K562 (cell line): ENCODE results near the gene FTSJ3. TPM values are rescaled to one million over a fixed set of nuclear protein-coding genes. Genes with fewer than 3 reads are reported as not detected.

Experiments used
- ATAC-seq: fragments of 200-7000 bp; cut with Tn5 transposase; 3 replicates; pipeline ENCODE4 v1.9.1; 2020; ENCODE audit warnings: moderate library complexity
- BruUV-seq: library from RNA; stranded (reverse); fragments of 400-500 nt; replicated peaks from 2 replicates; lab custom pipeline; 2021; lab: Mats Ljungman, UMichigan
- CTCF ChIA-PET: fragments of 300-600 bp; formaldehyde crosslinking; extraction: SDS; loops from one replicate; lab custom pipeline; 2021; ENCODE audit warnings: low intra/inter-chr PET ratio; lab: Yijun Ruan, JAX
- POLR2A ChIA-PET: fragments of 300-600, 350-650 bp; sonication (Branson Sonifier 250); formaldehyde crosslinking; extraction: SDS; loops from one replicate; lab custom pipeline; 2021; ENCODE audit warnings: antibody characterized with exemption, inconsistent platforms; lab: Yijun Ruan, JAX
- DNase-seq, 4 experiments: peaks; one replicate each; pipeline versions ENCODE4 v3.0.0 to v3.0.0-alpha.2; 2011 to 2018; ENCODE audit warnings: low spot score in 3 of 4, mixed read lengths in 3 of 4; ENCODE audit errors: extremely low read depth in 1 of 4
- FAIRE-seq: peaks from 2 replicates; lab custom pipeline; 2011; peaks lifted over from hg19 to GRCh38; lab: Jason Lieb, UNC
- H2AFZ ChIP-seq: 2 replicates; pipeline ENCODE4 v1.6.0; 2011; ENCODE audit warnings: low read depth, low read length, control low read depth, inconsistent platforms
- H3K27ac ChIP-seq: fragments of 200-600 bp; 3 replicates; pipeline ENCODE4 v1.8.0; 2011; ENCODE audit warnings: low read depth, mild to moderate bottlenecking, control low read depth, inconsistent platforms, low read length, moderate library complexity, mixed read lengths; ENCODE audit errors: extremely low read depth
- H3K27me3 ChIP-seq, 2 experiments: fragments of 300-600 bp in 1 of 2; 2 replicates in 1 of 2; 3 replicates in 1 of 2; pipeline versions ENCODE4 v1.6.0 to v1.8.0; 2011; ENCODE audit warnings: inconsistent platforms in 2 of 2, low read length in 2 of 2, mild to moderate bottlenecking in 1 of 2, mixed read lengths in 1 of 2, moderate library complexity in 1 of 2; ENCODE audit not compliant: control insufficient read depth in 2 of 2, insufficient read depth in 2 of 2
- H3K36me3 ChIP-seq: fragments of 300-600 bp; 3 replicates; pipeline ENCODE4 v1.8.0; 2011; ENCODE audit warnings: mild to moderate bottlenecking, low read length, inconsistent platforms; ENCODE audit not compliant: control insufficient read depth, insufficient read depth
- H3K4me1 ChIP-seq, 2 experiments: fragments of 200-600 bp in 1 of 2; replicated peaks in 1 of 2; 2 replicates in 1 of 2; 3 replicates in 1 of 2; pipeline versions ENCODE4 v1.5.1 to v1.8.0; 2011; ENCODE audit warnings: inconsistent platforms in 2 of 2, low read length in 2 of 2, mild to moderate bottlenecking in 1 of 2, mixed read lengths in 1 of 2, moderate library complexity in 1 of 2; ENCODE audit not compliant: control insufficient read depth in 2 of 2, insufficient read depth in 2 of 2
- H3K4me2 ChIP-seq: 2 replicates; pipeline ENCODE4 v1.6.1; 2011; ENCODE audit warnings: low read length, control low read depth, inconsistent platforms, mixed read lengths; ENCODE audit not compliant: insufficient read depth
- H3K4me3 ChIP-seq: fragments of 200-600 bp; sonication (generic), shearing (Covaris generic); 2 replicates; pipeline ENCODE4 v1.5.1; 2016; ENCODE audit warnings: control low read depth, inconsistent platforms
- H3K79me2 ChIP-seq: fragments of 200-600 bp; 3 replicates; pipeline ENCODE4 v1.8.0; 2011; ENCODE audit warnings: low read length, inconsistent platforms; ENCODE audit not compliant: control insufficient read depth, insufficient read depth
- H3K9ac ChIP-seq, 2 experiments: 2 replicates each; pipeline versions ENCODE4 v1.6.0 to v1.6.1; 2011; ENCODE audit warnings: low read depth in 2 of 2, low read length in 2 of 2, control low read depth in 1 of 2, inconsistent platforms in 1 of 2, mild to moderate bottlenecking in 1 of 2, mixed read lengths in 1 of 2; ENCODE audit not compliant: insufficient read depth in 1 of 2
- H3K9me1 ChIP-seq: one replicate; pipeline ENCODE4 v1.6.0; 2011; ENCODE audit warnings: inconsistent platforms, mild to moderate bottlenecking, low read length, moderate library complexity; ENCODE audit not compliant: control insufficient read depth, insufficient read depth
- H3K9me3 ChIP-seq: replicated peaks from 2 replicates; pipeline ENCODE4 v1.5.1; 2011; ENCODE audit warnings: low read depth, low read length, inconsistent platforms; ENCODE audit not compliant: control insufficient read depth, insufficient read depth
- H4K20me1 ChIP-seq: replicated peaks from 2 replicates; pipeline ENCODE4 v1.6.1; 2011; ENCODE audit warnings: low read length, inconsistent platforms, mixed read lengths; ENCODE audit not compliant: control insufficient read depth, insufficient read depth
- EHMT2 ChIP-seq: fragments of 450-650 bp; IDR thresholded peaks from 2 replicates; pipeline ENCODE4 v1.6.1; 2018; ENCODE audit warnings: antibody characterized with exemption
- MCM2 ChIP-seq: fragments of 450-650 bp; IDR thresholded peaks from 2 replicates; pipeline ENCODE4 v1.6.1; 2017; ENCODE audit warnings: low read depth, mild to moderate bottlenecking
- NELFE ChIP-seq: IDR thresholded peaks from 2 replicates; pipeline ENCODE4 v1.6.1; 2011; ENCODE audit warnings: mild to moderate bottlenecking; ENCODE audit not compliant: insufficient read depth, insufficient read length
- NEUROD1 ChIP-seq: fragments of 150-350 bp; IDR thresholded peaks from 2 replicates; pipeline ENCODE4 v1.6.1; 2014; ENCODE audit warnings: borderline replicate concordance, low read length, low read depth; ENCODE audit not compliant: partially characterized antibody
- NONO ChIP-seq, 2 experiments: fragments of 200-400 bp in 1 of 2; fragments of 450-650 bp in 1 of 2; formaldehyde crosslinking in 1 of 2; IDR thresholded peaks; 2 replicates each; pipeline ENCODE4 v1.6.1; 2017; ENCODE audit warnings: low read depth in 2 of 2, mild to moderate bottlenecking in 2 of 2, moderate library complexity in 2 of 2, low read length in 1 of 2
- TEAD1 ChIP-seq, 2 experiments: fragments of 450-650 bp in 1 of 2; sonication (generic) in 1 of 2; formaldehyde crosslinking; IDR thresholded peaks; 2 replicates each; pipeline versions ENCODE4 v1.4.0 to v1.8.0; 2020 to 2022; ENCODE audit warnings: mild to moderate bottlenecking in 2 of 2, missing genetic modification reagents in 1 of 2
- ZNF766 ChIP-seq: fragments of 200-800 bp; sonication (Bioruptor generic); conservative IDR thresholded peaks from 2 replicates; pipeline ENCODE4 v1.6.1; 2016; ENCODE audit warnings: missing genetic modification characterization, missing compliant biosample characterization
- WGBS: fragments of 100-300 bp; shearing (Covaris generic); methylation state at CpG from one replicate; pipeline ENCODE4 v1.1.6; 2016; ENCODE audit warnings: low coverage, mixed read lengths; ENCODE audit not compliant: insufficient coverage; ENCODE audit errors: missing lambda C conversion rate; 5-methylcytosine and 5-hydroxymethylcytosine counted together
- in situ Hi-C: fragments of 300-500 bp; cut with MboI; formaldehyde crosslinking; loops from 4 replicates; pipeline ENCODE4 v1.15.0; 2018; ENCODE audit warnings: inconsistent platforms, mixed read lengths
- intact Hi-C: fragments of 100-400 bp; cut with micrococcal nuclease; formaldehyde crosslinking; loops from 2 replicates; pipeline ENCODE4 v1.14.2; 2022
- polyA plus RNA-seq, 8 experiments: library from polyadenylated mRNA; depleted of rRNA in 4 of 8; stranded (reverse) in 5 of 8; unstranded in 3 of 8; fragments of >200 nt; fragmentation: Nextera tagmentation in 2 of 8; fragmentation: Illumina TruSeq in 1 of 8; extraction: Ambion mirVana in 2 of 8; extraction: Trizol in 1 of 8; gene quantifications; 2 replicates each; pipeline versions ENCODE4 v1.2.1 to v1.2.3, GENCODE V29; 2011 to 2014; ENCODE audit warnings: inconsistent platforms in 1 of 8, missing spikeins in 1 of 8
- total RNA-seq, 7 experiments: library from RNA; depleted of rRNA in 6 of 7; stranded (reverse); fragments of >200 nt in 6 of 7; fragmentation: Illumina TruSeq in 2 of 7; extraction: Trizol in 2 of 7; gene quantifications; 2 replicates each; pipeline versions ENCODE4 v1.2.1 to v1.2.3, GENCODE V29; 2011 to 2021; ENCODE audit warnings: low replicate concordance in 1 of 7
- TF ChIP-seq, protein P1 (sequence below): fragments of 450-650 bp; IDR thresholded peaks from 2 replicates; pipeline ENCODE4 v1.6.1; 2016; ENCODE audit warnings: mild to moderate bottlenecking, moderate library complexity
- TF ChIP-seq, protein P2 (sequence below), 2 experiments: IDR thresholded peaks; 2 replicates each; pipeline ENCODE4 v1.6.1; 2011; ENCODE audit warnings: borderline replicate concordance in 1 of 2, control low read depth in 1 of 2, low read depth in 1 of 2, low read length in 1 of 2, mild to moderate bottlenecking in 1 of 2, mixed read lengths in 1 of 2, moderate library complexity in 1 of 2; ENCODE audit not compliant: insufficient read depth in 1 of 2, insufficient read length in 1 of 2, poor library complexity in 1 of 2, severe bottlenecking in 1 of 2; ENCODE audit errors: extremely low read depth in 1 of 2

Gene FTSJ3
- total and polyA plus RNA-seq, 9 of the 15 experiments (the other 6 are each of a cell fraction or from before 2014, with no cell fraction given): 18.0 to 65.6 (median 52.4) TPM

DNA sequence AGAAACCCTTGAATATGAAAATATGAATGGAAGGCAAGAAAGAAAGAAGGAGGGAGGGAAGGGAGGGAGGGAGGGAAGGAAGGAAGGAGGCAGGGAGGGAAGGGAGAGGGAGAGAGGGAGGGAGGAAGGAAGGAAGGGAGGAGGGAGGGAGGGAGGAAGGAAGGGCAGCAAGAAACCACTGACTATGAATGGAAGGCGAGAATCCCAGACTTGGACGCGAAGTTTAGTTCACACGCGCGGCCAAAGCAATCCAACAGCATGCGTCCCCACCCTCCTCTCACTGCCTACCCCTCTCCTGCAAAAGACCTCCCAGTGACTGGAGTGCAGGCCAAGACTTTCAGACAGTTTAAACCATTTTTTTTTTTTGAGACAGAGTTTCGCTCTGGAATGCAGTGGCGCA, 22.9 kb upstream of the FTSJ3 start:
- Histone ChIP-seq H2AFZ (peak overlapping the region; percentile 47), H4K20me1 (no peaks in the 10 kb centered on the region), H3K4me3 (peak overlapping the region; percentile 40), H3K4me1 (peaks cover 18 to 26% of the 10 kb centered on the region in 2 experiments; a peak in 4 of 5 replicates), H3K4me2 (peak overlapping the region; percentile 83), H3K79me2 (peaks cover 30% of the 10 kb centered on the region), H3K9me3 (peaks cover 2% of the 10 kb centered on the region; the same call in 1 of the 2 replicates), H3K9me1 (no peaks in the 10 kb centered on the region), H3K27ac (peak overlapping the region; percentile 57; the same call in 2 of the 3 replicates), H3K9ac (peak overlapping the region; percentile 45 to 81; a peak in 2 of 4 replicates), H3K36me3 (peaks cover 13% of the 10 kb centered on the region; the same call in 1 of the 3 replicates), H3K27me3 (no peaks in the 10 kb centered on the region)
- DNase-seq (peak in 1 of 4 experiments; percentile 42), ATAC-seq (no peak), FAIRE-seq (no peak)
- 34% methylated on average over 8 of the region's 9 CpGs for WGBS
- BruUV-seq: no TSS peak
- intact Hi-C loops: no loop called here
- POLR2A ChIA-PET: interaction anchor here (0.6 to 1.4 kb wide), 2 partner anchors 19 to 545 kb away, joined by 3 to 5 read pairs; no protein-coding TSS in a partner anchor
- CTCF ChIA-PET: no interaction called here
- in situ Hi-C loops: no loop called here
- TF ChIP-seq, protein P1, sequence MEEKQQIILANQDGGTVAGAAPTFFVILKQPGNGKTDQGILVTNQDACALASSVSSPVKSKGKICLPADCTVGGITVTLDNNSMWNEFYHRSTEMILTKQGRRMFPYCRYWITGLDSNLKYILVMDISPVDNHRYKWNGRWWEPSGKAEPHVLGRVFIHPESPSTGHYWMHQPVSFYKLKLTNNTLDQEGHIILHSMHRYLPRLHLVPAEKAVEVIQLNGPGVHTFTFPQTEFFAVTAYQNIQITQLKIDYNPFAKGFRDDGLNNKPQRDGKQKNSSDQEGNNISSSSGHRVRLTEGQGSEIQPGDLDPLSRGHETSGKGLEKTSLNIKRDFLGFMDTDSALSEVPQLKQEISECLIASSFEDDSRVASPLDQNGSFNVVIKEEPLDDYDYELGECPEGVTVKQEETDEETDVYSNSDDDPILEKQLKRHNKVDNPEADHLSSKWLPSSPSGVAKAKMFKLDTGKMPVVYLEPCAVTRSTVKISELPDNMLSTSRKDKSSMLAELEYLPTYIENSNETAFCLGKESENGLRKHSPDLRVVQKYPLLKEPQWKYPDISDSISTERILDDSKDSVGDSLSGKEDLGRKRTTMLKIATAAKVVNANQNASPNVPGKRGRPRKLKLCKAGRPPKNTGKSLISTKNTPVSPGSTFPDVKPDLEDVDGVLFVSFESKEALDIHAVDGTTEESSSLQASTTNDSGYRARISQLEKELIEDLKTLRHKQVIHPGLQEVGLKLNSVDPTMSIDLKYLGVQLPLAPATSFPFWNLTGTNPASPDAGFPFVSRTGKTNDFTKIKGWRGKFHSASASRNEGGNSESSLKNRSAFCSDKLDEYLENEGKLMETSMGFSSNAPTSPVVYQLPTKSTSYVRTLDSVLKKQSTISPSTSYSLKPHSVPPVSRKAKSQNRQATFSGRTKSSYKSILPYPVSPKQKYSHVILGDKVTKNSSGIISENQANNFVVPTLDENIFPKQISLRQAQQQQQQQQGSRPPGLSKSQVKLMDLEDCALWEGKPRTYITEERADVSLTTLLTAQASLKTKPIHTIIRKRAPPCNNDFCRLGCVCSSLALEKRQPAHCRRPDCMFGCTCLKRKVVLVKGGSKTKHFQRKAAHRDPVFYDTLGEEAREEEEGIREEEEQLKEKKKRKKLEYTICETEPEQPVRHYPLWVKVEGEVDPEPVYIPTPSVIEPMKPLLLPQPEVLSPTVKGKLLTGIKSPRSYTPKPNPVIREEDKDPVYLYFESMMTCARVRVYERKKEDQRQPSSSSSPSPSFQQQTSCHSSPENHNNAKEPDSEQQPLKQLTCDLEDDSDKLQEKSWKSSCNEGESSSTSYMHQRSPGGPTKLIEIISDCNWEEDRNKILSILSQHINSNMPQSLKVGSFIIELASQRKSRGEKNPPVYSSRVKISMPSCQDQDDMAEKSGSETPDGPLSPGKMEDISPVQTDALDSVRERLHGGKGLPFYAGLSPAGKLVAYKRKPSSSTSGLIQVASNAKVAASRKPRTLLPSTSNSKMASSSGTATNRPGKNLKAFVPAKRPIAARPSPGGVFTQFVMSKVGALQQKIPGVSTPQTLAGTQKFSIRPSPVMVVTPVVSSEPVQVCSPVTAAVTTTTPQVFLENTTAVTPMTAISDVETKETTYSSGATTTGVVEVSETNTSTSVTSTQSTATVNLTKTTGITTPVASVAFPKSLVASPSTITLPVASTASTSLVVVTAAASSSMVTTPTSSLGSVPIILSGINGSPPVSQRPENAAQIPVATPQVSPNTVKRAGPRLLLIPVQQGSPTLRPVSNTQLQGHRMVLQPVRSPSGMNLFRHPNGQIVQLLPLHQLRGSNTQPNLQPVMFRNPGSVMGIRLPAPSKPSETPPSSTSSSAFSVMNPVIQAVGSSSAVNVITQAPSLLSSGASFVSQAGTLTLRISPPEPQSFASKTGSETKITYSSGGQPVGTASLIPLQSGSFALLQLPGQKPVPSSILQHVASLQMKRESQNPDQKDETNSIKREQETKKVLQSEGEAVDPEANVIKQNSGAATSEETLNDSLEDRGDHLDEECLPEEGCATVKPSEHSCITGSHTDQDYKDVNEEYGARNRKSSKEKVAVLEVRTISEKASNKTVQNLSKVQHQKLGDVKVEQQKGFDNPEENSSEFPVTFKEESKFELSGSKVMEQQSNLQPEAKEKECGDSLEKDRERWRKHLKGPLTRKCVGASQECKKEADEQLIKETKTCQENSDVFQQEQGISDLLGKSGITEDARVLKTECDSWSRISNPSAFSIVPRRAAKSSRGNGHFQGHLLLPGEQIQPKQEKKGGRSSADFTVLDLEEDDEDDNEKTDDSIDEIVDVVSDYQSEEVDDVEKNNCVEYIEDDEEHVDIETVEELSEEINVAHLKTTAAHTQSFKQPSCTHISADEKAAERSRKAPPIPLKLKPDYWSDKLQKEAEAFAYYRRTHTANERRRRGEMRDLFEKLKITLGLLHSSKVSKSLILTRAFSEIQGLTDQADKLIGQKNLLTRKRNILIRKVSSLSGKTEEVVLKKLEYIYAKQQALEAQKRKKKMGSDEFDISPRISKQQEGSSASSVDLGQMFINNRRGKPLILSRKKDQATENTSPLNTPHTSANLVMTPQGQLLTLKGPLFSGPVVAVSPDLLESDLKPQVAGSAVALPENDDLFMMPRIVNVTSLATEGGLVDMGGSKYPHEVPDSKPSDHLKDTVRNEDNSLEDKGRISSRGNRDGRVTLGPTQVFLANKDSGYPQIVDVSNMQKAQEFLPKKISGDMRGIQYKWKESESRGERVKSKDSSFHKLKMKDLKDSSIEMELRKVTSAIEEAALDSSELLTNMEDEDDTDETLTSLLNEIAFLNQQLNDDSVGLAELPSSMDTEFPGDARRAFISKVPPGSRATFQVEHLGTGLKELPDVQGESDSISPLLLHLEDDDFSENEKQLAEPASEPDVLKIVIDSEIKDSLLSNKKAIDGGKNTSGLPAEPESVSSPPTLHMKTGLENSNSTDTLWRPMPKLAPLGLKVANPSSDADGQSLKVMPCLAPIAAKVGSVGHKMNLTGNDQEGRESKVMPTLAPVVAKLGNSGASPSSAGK: no peak
- no peak for TF ChIP-seq NEUROD1
- TF ChIP-seq, protein P2, sequence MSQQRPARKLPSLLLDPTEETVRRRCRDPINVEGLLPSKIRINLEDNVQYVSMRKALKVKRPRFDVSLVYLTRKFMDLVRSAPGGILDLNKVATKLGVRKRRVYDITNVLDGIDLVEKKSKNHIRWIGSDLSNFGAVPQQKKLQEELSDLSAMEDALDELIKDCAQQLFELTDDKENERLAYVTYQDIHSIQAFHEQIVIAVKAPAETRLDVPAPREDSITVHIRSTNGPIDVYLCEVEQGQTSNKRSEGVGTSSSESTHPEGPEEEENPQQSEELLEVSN (IDR thresholded peaks at IDR 0.05; ENCODE audit: borderline replicate concordance in 1 of 2, extremely low read depth in 1 of 2, insufficient read depth in 1 of 2, insufficient read length in 1 of 2, low read depth in 1 of 2, low read length in 1 of 2, poor library complexity in 1 of 2, severe bottlenecking in 1 of 2): peak in 1 of 2 experiments; percentile 30
- peak; percentile 80 for TF ChIP-seq ZNF766 (CRISPR knock-in tag)
- no peak for TF ChIP-seq EHMT2
- no peak for TF ChIP-seq MCM2
- TF ChIP-seq NONO (IDR thresholded peaks at IDR 0.05; ENCODE audit: low read depth in 2 of 2, low read length in 1 of 2): no peak
- TF ChIP-seq TEAD1 (CRISPR knock-in tag; IDR thresholded peaks at IDR 0.05): 0 out of 4 replicates have a peak, but pooled peaks of 1 of the 2 experiments have one; percentile 40
- TF ChIP-seq NELFE: no peak
